ENCODE data around the gene ALG12. TPM values are rescaled to one million over a fixed set of nuclear protein-coding genes. Genes with fewer than 3 reads are reported as not detected.

ALG12 gene
- total and polyA plus RNA-seq, 2 of the 8 experiments (the other 6 are each of a cell fraction or from before 2014, with no cell fraction given), result 13.4 to 22.5 TPM

- H3K9me3 ChIP-seq (ENCODE audit: insufficient read depth in 2 of 2, low read depth in 1 of 2, low read length in 1 of 2), result no peaks in the 10 kb centered on the region
- H3K23me2 ChIP-seq (ENCODE audit: low read depth, low read length), result peaks cover 18% of the 10 kb centered on the region
- FAIRE-seq (no peak), DNase-seq (ENCODE audit: low read depth in 1 of 2, low spot score in 2 of 2) (peak; percentile 89 to 99)
- H3K4ac ChIP-seq (replicated peaks; ENCODE audit: insufficient read length, low read depth, low read length), result peak within 1 kb of the TSS; percentile 85
- peaks cover 11 to 37% of the 10 kb centered on the region in 2 experiments; a peak in 3 of 4 replicates for H3K79me2 ChIP-seq (ENCODE audit: control insufficient read depth in 1 of 2, insufficient read depth in 2 of 2, low read length in 2 of 2)
- H3K27ac ChIP-seq (ENCODE audit: low read depth, low read length), result no peak within 1 kb of the TSS
- H3K4me3 ChIP-seq (ENCODE audit: extremely low read depth in 1 of 4, insufficient read depth in 2 of 4, low read depth in 3 of 4, low read length in 4 of 4), result peak within 1 kb of the TSS; percentile 66 to 91 (median 82)
- H3K18ac ChIP-seq (ENCODE audit: extremely low read depth, low read length), result peak within 1 kb of the TSS; percentile 71
- WGBS, 2 experiments (ENCODE audit: extremely low coverage in 1 of 2, insufficient coverage in 1 of 2, insufficient read length in 1 of 2, insufficient replicate concordance in 2 of 2, low coverage in 1 of 2, low lambda C conversion rate in 2 of 2, missing lambda C conversion rate in 1 of 2), result 2% methylated on average over 82 of the region's 127 CpGs; no CpG with 5 or more reads in 1 of the 2 experiments
- H4K91ac ChIP-seq (replicated peaks; ENCODE audit: insufficient read length, low read length), result peak within 1 kb of the TSS; percentile 91
- H2BK120ac ChIP-seq (replicated peaks; ENCODE audit: low read depth, low read length), result no peak within 1 kb of the TSS
- peaks cover 15 to 30% of the 10 kb centered on the region in 2 experiments for H4K20me1 ChIP-seq (replicated peaks in 1 of 2; ENCODE audit: control insufficient read depth in 1 of 2, insufficient read depth in 2 of 2, low read length in 2 of 2)
- no peak within 1 kb of the TSS for H2AK5ac ChIP-seq (ENCODE audit: low read depth, low read length)
- H2BK20ac ChIP-seq (ENCODE audit: low read length), result no peak within 1 kb of the TSS
- peaks cover 35 to 47% (median 43%) of the 10 kb centered on the region in 4 experiments for H3K27me3 ChIP-seq (replicated peaks in 1 of 4; ENCODE audit: control insufficient read depth in 3 of 4, extremely low read depth in 1 of 4, insufficient read depth in 3 of 4, low read length in 3 of 4)
- H3K56ac ChIP-seq (replicated peaks; ENCODE audit: insufficient read length, low read depth, low read length), result peak within 1 kb of the TSS; percentile 30
- H2AFZ ChIP-seq (ENCODE audit: low read length), result peak within 1 kb of the TSS; percentile 34; the same call in 1 of the 2 replicates
- peak within 1 kb of the TSS; percentile 93 to 94 for H3K4me2 ChIP-seq (ENCODE audit: insufficient read depth in 1 of 2, low read depth in 2 of 2, low read length in 2 of 2)
- no peak within 1 kb of the TSS for H2BK15ac ChIP-seq (ENCODE audit: low read length)
- H4K5ac ChIP-seq (ENCODE audit: insufficient read length, low read depth, low read length), result peak within 1 kb of the TSS; percentile 80
- peaks cover 4 to 11% (median 5%) of the 10 kb centered on the region in 4 experiments; a peak in 6 of 7 replicates for H3K4me1 ChIP-seq (replicated peaks in 1 of 4; ENCODE audit: control insufficient read depth in 3 of 4, insufficient read depth in 4 of 4, low read length in 3 of 4)
- no peak within 1 kb of the TSS; the same call in 1 of the 2 replicates for H2BK5ac ChIP-seq (ENCODE audit: low read depth, low read length)
- no peak within 1 kb of the TSS for H3K23ac ChIP-seq (ENCODE audit: insufficient read length)
- peaks cover 0 to 16% (median 0%) of the 10 kb centered on the region in 4 experiments; a peak in 1 of 8 replicates for H3K36me3 ChIP-seq (ENCODE audit: control insufficient read depth in 2 of 4, insufficient read depth in 4 of 4, low read length in 3 of 4)
- POLR2A ChIA-PET (ENCODE audit: partially characterized antibody), result interaction anchor here (0.6 to 1.0 kb wide), 2 partner anchors 11 to 31 kb away, joined by 3 read pairs; no protein-coding TSS in a partner anchor
- H3K79me1 ChIP-seq (ENCODE audit: low read depth, low read length), result peaks cover 18% of the 10 kb centered on the region
- peak within 1 kb of the TSS; percentile 13 to 89 (median 59) for H3K9ac ChIP-seq (replicated peaks in 1 of 4; ENCODE audit: extremely low read depth in 1 of 4, low read depth in 3 of 4, low read length in 3 of 4)
- no peak within 1 kb of the TSS for H2BK12ac ChIP-seq (ENCODE audit: low read depth, low read length)
- H4K8ac ChIP-seq (ENCODE audit: extremely low read depth, insufficient read depth, low read length), result peak within 1 kb of the TSS; percentile 83; the same call in 1 of the 2 replicates
- H3K14ac ChIP-seq (ENCODE audit: insufficient read length), result no peak within 1 kb of the TSS
- CTCF ChIA-PET (ENCODE audit: partially characterized antibody), result interaction anchor here (1.0 kb wide), 1 partner anchor 62 kb away, joined by 3 read pairs; no protein-coding TSS in a partner anchor
- TF ChIP-seq TBP (IDR thresholded peaks at IDR 0.05; ENCODE audit: low read depth, low read length), result no peak
- TF ChIP-seq MAFK (IDR thresholded peaks at IDR 0.05; ENCODE audit: low read depth, low read length), result no peak
- no peak for TF ChIP-seq YY1 (IDR thresholded peaks at IDR 0.05; ENCODE audit: low read depth, low read length)
- no peak for TF ChIP-seq E2F6 (IDR thresholded peaks at IDR 0.05)
- TF ChIP-seq CREB1 (IDR thresholded peaks at IDR 0.05), result 0 out of 2 replicates have a peak, but pooled peaks have one; percentile 15
- TF ChIP-seq SIRT6 (IDR thresholded peaks at IDR 0.05; ENCODE audit: low read length), result no peak
- TF ChIP-seq KDM1A (IDR thresholded peaks at IDR 0.05; ENCODE audit: borderline replicate concordance, low read length), result no peak
- no peak for TF ChIP-seq CHD1 (IDR thresholded peaks at IDR 0.05; ENCODE audit: low read depth, low read length)
- peak; percentile 76 for TF ChIP-seq ASH2L (IDR thresholded peaks at IDR 0.05; ENCODE audit: low read length)
- TF ChIP-seq BCL11A (IDR thresholded peaks at IDR 0.05; ENCODE audit: low read depth in 2 of 2, low read length in 2 of 2), result no peak
- no peak for TF ChIP-seq TCF12 (IDR thresholded peaks at IDR 0.05; ENCODE audit: low read depth, low read length)
Measured at GRCh38 chr22:49852898-49853894, 65.0 kb downstream of the ALG12 start, which contains the start of gene ZBED4. TSS of gene ZBED4 (plus strand) at chr22:49853844. CDS start at chr22:49883663, 29,819 bp downstream.

Data from H1 (cell line).